IMR-90 (cell line): ENCODE data around the gene DNASE1. TPM values are rescaled to one million over a fixed set of nuclear protein-coding genes. Genes with fewer than 3 reads are reported as not detected.

Experiments used
- ATAC-seq: fragments of 200-7000 bp; cut with Tn5 transposase; 2 replicates; pipeline ENCODE4 v1.9.1; 2020; ENCODE audit warnings: low read depth, mild to moderate bottlenecking, moderate library complexity
- BruUV-seq: library from RNA; stranded (reverse); fragments of 400-500 nt; replicated peaks from 2 replicates; lab custom pipeline; 2021; lab: Mats Ljungman, UMichigan
- CTCF ChIA-PET: fragments of 300-600 bp; formaldehyde crosslinking; extraction: SDS; loops from one replicate; lab custom pipeline; 2021; ENCODE audit warnings: antibody characterized with exemption; lab: Yijun Ruan, JAX
- POLR2A ChIA-PET: fragments of 300-600 bp; sonication (Branson Sonifier 250); formaldehyde crosslinking; loops from one replicate; lab custom pipeline; 2022; ENCODE audit warnings: antibody characterized with exemption; ENCODE audit not compliant: unreplicated experiment; lab: Charles Lee
- DNase-seq: peaks from one replicate; pipeline ENCODE4 v3.0.0; 2013
- H2AFZ ChIP-seq: replicated peaks from 2 replicates; pipeline ENCODE3; 2013; ENCODE audit warnings: low read length, mild to moderate bottlenecking; ENCODE audit not compliant: poor library complexity
- H2AK5ac ChIP-seq: 2 replicates; pipeline ENCODE4 v1.6.1; 2013; ENCODE audit warnings: low read depth, low read length, inconsistent platforms
- H2AK9ac ChIP-seq: replicated peaks from 2 replicates; pipeline ENCODE3; 2013; ENCODE audit warnings: mild to moderate bottlenecking, low read depth, low read length, moderate library complexity; ENCODE audit not compliant: poor library complexity
- H2BK120ac ChIP-seq: 2 replicates; pipeline ENCODE4 v1.6.1; 2013; ENCODE audit warnings: low read depth, low read length, inconsistent platforms
- H2BK15ac ChIP-seq: 3 replicates; pipeline ENCODE4 v1.6.1; 2013; ENCODE audit warnings: low read depth, low read length, inconsistent platforms
- H2BK20ac ChIP-seq: 2 replicates; pipeline ENCODE4 v1.6.1; 2013; ENCODE audit warnings: low read depth, mild to moderate bottlenecking, inconsistent platforms, low read length, moderate library complexity
- H2BK5ac ChIP-seq: 2 replicates; pipeline ENCODE4 v1.6.1; 2013; ENCODE audit warnings: mild to moderate bottlenecking, low read depth, low read length, inconsistent platforms; ENCODE audit not compliant: poor library complexity, severe bottlenecking
- H3K14ac ChIP-seq: replicated peaks from 2 replicates; pipeline ENCODE4 v1.6.1; 2013; ENCODE audit warnings: low read depth, low read length, inconsistent platforms
- H3K18ac ChIP-seq: 2 replicates; pipeline ENCODE4 v1.6.1; 2013; ENCODE audit warnings: low read depth, low read length, control low read depth
- H3K23ac ChIP-seq: 2 replicates; pipeline ENCODE4 v1.6.1; 2013; ENCODE audit warnings: low read depth, low read length, inconsistent platforms
- H3K27ac ChIP-seq: 2 replicates; pipeline ENCODE4 v1.5.1; 2013; ENCODE audit warnings: mild to moderate bottlenecking, control low read depth, low read length; ENCODE audit not compliant: insufficient read depth
- H3K27me3 ChIP-seq: 2 replicates; pipeline ENCODE4 v1.6.1; 2013; ENCODE audit warnings: low read length; ENCODE audit not compliant: control insufficient read depth, insufficient read depth
- H3K36me3 ChIP-seq: 2 replicates; pipeline ENCODE4 v1.6.1; 2013; ENCODE audit warnings: low read length, mixed read lengths; ENCODE audit not compliant: control insufficient read depth, insufficient read depth
- H3K4ac ChIP-seq: 2 replicates; pipeline ENCODE4 v1.6.1; 2013; ENCODE audit warnings: low read depth, low read length, inconsistent platforms
- H3K4me1 ChIP-seq: 2 replicates; pipeline ENCODE4 v1.6.1; 2013; ENCODE audit warnings: low read length, mixed read lengths; ENCODE audit not compliant: control insufficient read depth, insufficient read depth
- H3K4me2 ChIP-seq: 2 replicates; pipeline ENCODE4 v1.6.1; 2013; ENCODE audit warnings: low read depth, mild to moderate bottlenecking, control low read depth, low read length, moderate library complexity
- H3K4me3 ChIP-seq: 2 replicates; pipeline ENCODE4 v1.5.1; 2013; ENCODE audit warnings: low read depth, mild to moderate bottlenecking, control low read depth, low read length, moderate library complexity; ENCODE audit not compliant: insufficient read depth
- H3K56ac ChIP-seq: 2 replicates; pipeline ENCODE4 v1.6.1; 2013; ENCODE audit warnings: low read length, inconsistent platforms; ENCODE audit not compliant: insufficient read depth; ENCODE audit errors: extremely low read depth
- H3K79me1 ChIP-seq, 2 experiments: 2 replicates each; pipeline ENCODE4 v1.6.1; 2013; ENCODE audit warnings: low read length in 2 of 2, inconsistent platforms in 1 of 2, low read depth in 1 of 2
- H3K9ac ChIP-seq: 2 replicates; pipeline ENCODE4 v1.6.1; 2013; ENCODE audit warnings: low read depth, low read length, control low read depth
- H3K9me1 ChIP-seq: 2 replicates; pipeline ENCODE4 v1.6.1; 2013; ENCODE audit warnings: low read length, inconsistent platforms; ENCODE audit not compliant: insufficient read depth
- H3K9me3 ChIP-seq: 2 replicates; pipeline ENCODE4 v1.6.1; 2013; ENCODE audit warnings: low read length; ENCODE audit not compliant: control insufficient read depth, insufficient read depth
- H4K20me1 ChIP-seq: 2 replicates; pipeline ENCODE4 v1.6.1; 2013; ENCODE audit warnings: low read length, inconsistent platforms; ENCODE audit not compliant: insufficient read depth
- H4K5ac ChIP-seq: 2 replicates; pipeline ENCODE4 v1.6.1; 2013; ENCODE audit warnings: mild to moderate bottlenecking, low read depth, low read length, control low read depth
- H4K8ac ChIP-seq, 2 experiments: 2 replicates each; pipeline ENCODE4 v1.6.1; 2013; ENCODE audit warnings: low read depth in 2 of 2, low read length in 2 of 2, control low read depth in 1 of 2, inconsistent platforms in 1 of 2
- H4K91ac ChIP-seq: 2 replicates; pipeline ENCODE4 v1.6.1; 2013; ENCODE audit warnings: low read depth, low read length, inconsistent platforms; ENCODE audit not compliant: insufficient read depth
- BHLHE40 ChIP-seq: fragments of 150-350 bp; IDR thresholded peaks from 2 replicates; pipeline ENCODE4 v1.6.1; 2016; ENCODE audit warnings: mild to moderate bottlenecking, low read depth, low read length
- CEBPB ChIP-seq: IDR thresholded peaks from 2 replicates; pipeline ENCODE4 v1.6.1; 2012; ENCODE audit warnings: low read depth, low read length, improper control_type of control experiment
- CHD1 ChIP-seq: IDR thresholded peaks from 2 replicates; pipeline ENCODE4 v1.6.1; 2012; ENCODE audit warnings: low read depth, low read length, improper control_type of control experiment
- CTCF ChIP-seq: conservative IDR thresholded peaks from 2 replicates; pipeline ENCODE4 v1.5.1; 2012; ENCODE audit warnings: mild to moderate bottlenecking, low read depth, low read length, improper control_type of control experiment
- ELK1 ChIP-seq: fragments of 150-350 bp; IDR thresholded peaks from 2 replicates; pipeline ENCODE4 v1.6.1; 2016; ENCODE audit warnings: low read depth, mild to moderate bottlenecking, low read length, moderate library complexity, borderline replicate concordance
- FOS ChIP-seq: fragments of 150-350 bp; IDR thresholded peaks from 2 replicates; pipeline ENCODE4 v1.6.1; 2016; ENCODE audit warnings: low read depth, low read length
- MAFK ChIP-seq: IDR thresholded peaks from 2 replicates; pipeline ENCODE4 v1.6.1; 2012; ENCODE audit warnings: low read depth, low read length, improper control_type of control experiment
- MAZ ChIP-seq: IDR thresholded peaks from 2 replicates; pipeline ENCODE4 v1.6.1; 2012; ENCODE audit warnings: low read depth, mild to moderate bottlenecking, low read length, improper control_type of control experiment, moderate library complexity, borderline replicate concordance
- MXI1 ChIP-seq: IDR thresholded peaks from 2 replicates; pipeline ENCODE4 v1.6.1; 2012; ENCODE audit warnings: low read depth, mild to moderate bottlenecking, low read length, moderate library complexity, borderline replicate concordance
- NFE2L2 ChIP-seq: fragments of 150-350 bp; IDR thresholded peaks from 2 replicates; pipeline ENCODE4 v1.6.1; 2016; ENCODE audit warnings: low read depth, mild to moderate bottlenecking, low read length
- RAD21 ChIP-seq: IDR thresholded peaks from 2 replicates; pipeline ENCODE4 v1.6.1; 2012; ENCODE audit warnings: low read length, improper control_type of control experiment
- RCOR1 ChIP-seq: IDR thresholded peaks from 2 replicates; pipeline ENCODE4 v1.6.1; 2012; ENCODE audit warnings: mild to moderate bottlenecking, low read length, improper control_type of control experiment; ENCODE audit not compliant: insufficient replicate concordance
- RFX5 ChIP-seq: IDR thresholded peaks from 2 replicates; pipeline ENCODE4 v1.8.0; 2012; ENCODE audit warnings: low read depth, mild to moderate bottlenecking, low read length, moderate library complexity
- SMC3 ChIP-seq: fragments of 150-350 bp; IDR thresholded peaks from 2 replicates; pipeline ENCODE4 v1.6.1; 2016; ENCODE audit warnings: low read depth, mild to moderate bottlenecking, antibody characterized with exemption, low read length, moderate library complexity
- USF2 ChIP-seq: fragments of 150-350 bp; IDR thresholded peaks from 2 replicates; pipeline ENCODE4 v1.6.1; 2017; ENCODE audit warnings: mild to moderate bottlenecking, antibody characterized with exemption, low read length, low read depth
- WGBS, 2 experiments: methylation state at CpG; one replicate each; pipeline versions ENCODE4 v1.1.5 to v1.1.7; 2013; ENCODE audit warnings: missing lambda C conversion rate in 2 of 2; ENCODE audit not compliant: insufficient read length in 1 of 2; ENCODE audit errors: extremely low coverage in 2 of 2; 5-methylcytosine and 5-hydroxymethylcytosine counted together
- dilution Hi-C: fragments of 300-500 bp; cut with HindIII; formaldehyde crosslinking; loops from one replicate; pipeline ENCODE4 v1.14.3; 2018; ENCODE audit warnings: low sequenced_read_pairs; ENCODE audit not compliant: unreplicated experiment
- in situ Hi-C: fragments of 300-500 bp; cut with MboI; formaldehyde crosslinking; loops from 3 replicates; pipeline ENCODE4 v1.14.3; 2019; ENCODE audit warnings: low sequenced_read_pairs, inconsistent platforms, mixed read lengths
- intact Hi-C: fragments of 100-400 bp; cut with micrococcal nuclease; formaldehyde crosslinking; loops from 2 replicates; pipeline ENCODE4 v1.10.0; 2022
- polyA plus RNA-seq, 3 experiments: library from polyadenylated mRNA; depleted of rRNA; stranded (reverse); fragments of >200 nt; gene quantifications; 2 replicates each; pipeline ENCODE4 v1.2.3, GENCODE V29; 2012; ENCODE audit warnings: low replicate concordance in 1 of 3
- total RNA-seq: library from RNA; depleted of rRNA; stranded (reverse); fragments of >200 nt; gene quantifications from 2 replicates; pipeline ENCODE4 v1.2.3, GENCODE V29; 2012

DNASE1 gene
- total and polyA plus RNA-seq, 2 of the 4 experiments (the other 2 are of a cell fraction), result 5.4 to 15.9 TPM

GRCh38 chr16:3674513-3675295, 20.2 kb downstream of the DNASE1 start:
- Histone ChIP-seq H3K4me1 (no peaks in the 10 kb centered on the region), H2BK120ac (no peak overlapping the region), H2BK15ac (no peak overlapping the region), H2AK9ac (no peak overlapping the region), H3K18ac (no peak overlapping the region), H4K91ac (no peak overlapping the region), H2AK5ac (no peak overlapping the region), H3K4ac (no peak overlapping the region), H3K9me3 (no peaks in the 10 kb centered on the region), H4K8ac (no peak overlapping the region), H4K5ac (no peak overlapping the region), H3K27me3 (no peaks in the 10 kb centered on the region), H3K36me3 (peaks cover 51% of the 10 kb centered on the region), H3K4me2 (no peak overlapping the region), H2BK5ac (no peak overlapping the region), H4K20me1 (no peaks in the 10 kb centered on the region), H3K14ac (no peak overlapping the region), H3K9me1 (no peaks in the 10 kb centered on the region), H3K4me3 (no peak overlapping the region), H3K79me1 (0 out of 4 replicates have a peak, but pooled peaks cover 0 to 3% of the 10 kb centered on the region in 2 experiments), H3K23ac (no peak overlapping the region), H3K9ac (no peak overlapping the region), H2AFZ (no peak overlapping the region), H2BK20ac (no peak overlapping the region), H3K56ac (no peak overlapping the region), H3K27ac (no peak overlapping the region)
- ChIA-PET CTCF (interaction anchor here (0.9 kb wide), 1 partner anchor 27 kb away, joined by 3 read pairs; no protein-coding TSS in a partner anchor), POLR2A (no interaction called here)
- no peak for DNase-seq
- 87% methylated on average over 15 of the region's 34 CpGs; no CpG with 5 or more reads in 1 of the 2 experiments for WGBS, 2 experiments
- in situ Hi-C loops (no loop called here), dilution Hi-C loops (no loop called here), intact Hi-C loops (no loop called here)
- no peak for ATAC-seq
- no TSS peak for BruUV-seq
- TF ChIP-seq RCOR1 (no peak), MAFK (no peak), CHD1 (no peak), RFX5 (no peak), NFE2L2 (no peak), SMC3 (no peak), RAD21 (no peak), USF2 (no peak), BHLHE40 (no peak), CTCF (no peak), ELK1 (no peak), FOS (no peak), CEBPB (no peak), MXI1 (no peak), MAZ (no peak)
